OCI-LY1 (cell line): Measurements from ENCODE around the gene UIMC1.

ENCODE experiments used
- H2AFZ ChIP-seq: fragments of 200-600 bp; sonication (generic), shearing (Covaris generic); 2 replicates; pipeline ENCODE4 v1.6.0; 2014; ENCODE audit warnings: antibody characterized with exemption, mild to moderate bottlenecking, low read length
- H3F3A ChIP-seq: fragments of 200-600 bp; sonication (generic), shearing (Covaris generic); 2 replicates; pipeline ENCODE4 v1.6.0; 2014; ENCODE audit warnings: mild to moderate bottlenecking, antibody characterized with exemption, low read length, moderate library complexity; ENCODE audit not compliant: insufficient read depth
- H3K27ac ChIP-seq: fragments of 200-600 bp; sonication (generic); 2 replicates; pipeline ENCODE4 v1.5.1; 2014; ENCODE audit warnings: low read length, mixed run types, mild to moderate bottlenecking, low read depth; ENCODE audit not compliant: poor library complexity, severe bottlenecking
- H3K27me3 ChIP-seq: fragments of 200-600 bp; sonication (generic); 2 replicates; pipeline ENCODE4 v1.6.0; 2014; ENCODE audit warnings: antibody characterized with exemption, mild to moderate bottlenecking, low read length, moderate library complexity; ENCODE audit not compliant: insufficient read depth
- H3K36me3 ChIP-seq: fragments of 200-600 bp; sonication (generic); 2 replicates; pipeline ENCODE4 v1.6.1; 2014; ENCODE audit warnings: mild to moderate bottlenecking, antibody characterized with exemption, low read length, moderate library complexity, mixed read lengths; ENCODE audit not compliant: insufficient read depth
- H3K4me1 ChIP-seq: fragments of 200-600 bp; sonication (generic); 2 replicates; pipeline ENCODE4 v1.5.1; 2014; ENCODE audit warnings: mild to moderate bottlenecking, low read length, moderate library complexity; ENCODE audit not compliant: insufficient read depth, severe bottlenecking
- H3K4me2 ChIP-seq: fragments of 200-600 bp; sonication (generic), shearing (Covaris generic); 2 replicates; pipeline ENCODE4 v1.6.1; 2014; ENCODE audit warnings: low read length
- H3K4me3 ChIP-seq: fragments of 200-600 bp; sonication (generic); 2 replicates; pipeline ENCODE4 v1.5.1; 2014; ENCODE audit warnings: low read length, low read depth, mild to moderate bottlenecking, mixed read lengths; ENCODE audit not compliant: poor library complexity, severe bottlenecking
- H3K79me2 ChIP-seq: fragments of 200-600 bp; shearing (Covaris generic); 2 replicates; pipeline ENCODE4 v1.6.1; 2016; ENCODE audit warnings: mixed run types, low read length, mixed read lengths; ENCODE audit not compliant: insufficient read depth
- H3K9ac ChIP-seq: fragments of 200-600 bp; sonication (generic), shearing (Covaris generic); 2 replicates; pipeline ENCODE4 v1.6.1; 2014; ENCODE audit warnings: mild to moderate bottlenecking, low read length, mixed read lengths
- H3K9me2 ChIP-seq: fragments of 200-600 bp; sonication (generic), shearing (Covaris generic); 2 replicates; pipeline ENCODE4 v1.6.1; 2014; ENCODE audit warnings: low read depth, mild to moderate bottlenecking, low read length, mixed read lengths
- H3K9me3 ChIP-seq: fragments of 200-600 bp; shearing (Covaris generic); 2 replicates; pipeline ENCODE4 v1.6.1; 2014; ENCODE audit warnings: low read length, mixed read lengths
- H4K20me1 ChIP-seq: fragments of 200-600 bp; sonication (generic), shearing (Covaris generic); 2 replicates; pipeline ENCODE4 v1.6.0; 2016; ENCODE audit warnings: mild to moderate bottlenecking, low read length; ENCODE audit not compliant: insufficient read depth
- EZH2 ChIP-seq: fragments of 200-600 bp; sonication (generic), shearing (Covaris generic); IDR thresholded peaks from 2 replicates; pipeline ENCODE4 v1.8.0; 2017; ENCODE audit warnings: borderline replicate concordance, mixed run types, mild to moderate bottlenecking, antibody characterized with exemption, low read length, moderate library complexity, mixed read lengths
- TF ChIP-seq, protein P1 (sequence below): fragments of 200-600 bp; sonication (generic), shearing (Covaris generic); IDR thresholded peaks from 2 replicates; pipeline ENCODE4 v1.5.1; 2017; ENCODE audit warnings: mild to moderate bottlenecking, antibody characterized with exemption, low read length, moderate library complexity, mixed read lengths

Gene UIMC1

DNA sequence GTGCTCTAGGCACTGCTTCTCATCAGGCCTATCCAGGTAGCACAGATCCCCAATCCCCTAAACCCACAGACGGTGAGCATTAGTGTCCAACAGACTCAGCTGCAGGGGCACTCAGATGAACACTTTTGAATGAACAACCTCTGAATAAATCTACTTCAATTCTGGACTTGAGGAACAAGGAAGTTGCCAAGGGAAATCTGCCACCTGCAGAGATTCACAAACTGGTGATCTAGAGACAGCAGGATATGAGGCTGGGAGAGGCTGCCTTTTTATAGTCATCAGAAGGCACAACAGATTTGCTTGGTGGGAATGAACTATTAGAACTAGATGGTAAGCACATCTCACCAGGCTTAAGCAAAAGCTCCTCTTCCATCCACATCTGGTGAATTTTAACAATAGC is 100.5 kb downstream of the UIMC1 start:
- Histone ChIP-seq H3K79me2 (no peaks in the 10 kb centered on the region), H3K4me1 (no peaks in the 10 kb centered on the region), H3K27ac (no peak overlapping the region), H3K27me3 (no peaks in the 10 kb centered on the region), H3K36me3 (peaks cover 93% of the 10 kb centered on the region), H3K9me2 (no peaks in the 10 kb centered on the region), H3K4me2 (no peak overlapping the region), H2AFZ (no peak overlapping the region), H3K9ac (no peak overlapping the region), H3K9me3 (no peaks in the 10 kb centered on the region), H3F3A (no peaks in the 10 kb centered on the region), H3K4me3 (no peak overlapping the region), H4K20me1 (no peaks in the 10 kb centered on the region)
- TF ChIP-seq, protein P1, sequence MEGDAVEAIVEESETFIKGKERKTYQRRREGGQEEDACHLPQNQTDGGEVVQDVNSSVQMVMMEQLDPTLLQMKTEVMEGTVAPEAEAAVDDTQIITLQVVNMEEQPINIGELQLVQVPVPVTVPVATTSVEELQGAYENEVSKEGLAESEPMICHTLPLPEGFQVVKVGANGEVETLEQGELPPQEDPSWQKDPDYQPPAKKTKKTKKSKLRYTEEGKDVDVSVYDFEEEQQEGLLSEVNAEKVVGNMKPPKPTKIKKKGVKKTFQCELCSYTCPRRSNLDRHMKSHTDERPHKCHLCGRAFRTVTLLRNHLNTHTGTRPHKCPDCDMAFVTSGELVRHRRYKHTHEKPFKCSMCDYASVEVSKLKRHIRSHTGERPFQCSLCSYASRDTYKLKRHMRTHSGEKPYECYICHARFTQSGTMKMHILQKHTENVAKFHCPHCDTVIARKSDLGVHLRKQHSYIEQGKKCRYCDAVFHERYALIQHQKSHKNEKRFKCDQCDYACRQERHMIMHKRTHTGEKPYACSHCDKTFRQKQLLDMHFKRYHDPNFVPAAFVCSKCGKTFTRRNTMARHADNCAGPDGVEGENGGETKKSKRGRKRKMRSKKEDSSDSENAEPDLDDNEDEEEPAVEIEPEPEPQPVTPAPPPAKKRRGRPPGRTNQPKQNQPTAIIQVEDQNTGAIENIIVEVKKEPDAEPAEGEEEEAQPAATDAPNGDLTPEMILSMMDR, result no peak

DNA sequence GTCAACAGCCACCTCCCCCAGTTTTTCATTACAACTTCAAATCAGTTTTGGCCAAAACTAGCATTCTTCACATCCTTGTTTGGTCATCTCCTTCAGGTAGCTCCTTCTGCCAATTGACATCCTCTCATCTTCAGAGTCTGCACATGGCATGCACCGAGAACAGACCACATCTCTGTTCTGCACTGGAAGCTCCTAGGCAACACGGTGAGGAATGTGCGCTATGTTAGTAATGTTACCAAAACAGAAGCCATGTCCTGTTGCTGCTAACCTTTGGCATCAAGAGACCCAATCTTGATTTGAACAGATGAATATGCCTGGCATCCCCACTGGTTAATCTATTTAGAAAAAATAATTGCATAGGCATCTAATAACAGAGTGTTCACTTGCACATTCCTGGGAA is 102.3 kb downstream of the UIMC1 start:
- H4K20me1 ChIP-seq, result no peaks in the 10 kb centered on the region
- H3K36me3 ChIP-seq, result peaks cover 84% of the 10 kb centered on the region

DNA sequence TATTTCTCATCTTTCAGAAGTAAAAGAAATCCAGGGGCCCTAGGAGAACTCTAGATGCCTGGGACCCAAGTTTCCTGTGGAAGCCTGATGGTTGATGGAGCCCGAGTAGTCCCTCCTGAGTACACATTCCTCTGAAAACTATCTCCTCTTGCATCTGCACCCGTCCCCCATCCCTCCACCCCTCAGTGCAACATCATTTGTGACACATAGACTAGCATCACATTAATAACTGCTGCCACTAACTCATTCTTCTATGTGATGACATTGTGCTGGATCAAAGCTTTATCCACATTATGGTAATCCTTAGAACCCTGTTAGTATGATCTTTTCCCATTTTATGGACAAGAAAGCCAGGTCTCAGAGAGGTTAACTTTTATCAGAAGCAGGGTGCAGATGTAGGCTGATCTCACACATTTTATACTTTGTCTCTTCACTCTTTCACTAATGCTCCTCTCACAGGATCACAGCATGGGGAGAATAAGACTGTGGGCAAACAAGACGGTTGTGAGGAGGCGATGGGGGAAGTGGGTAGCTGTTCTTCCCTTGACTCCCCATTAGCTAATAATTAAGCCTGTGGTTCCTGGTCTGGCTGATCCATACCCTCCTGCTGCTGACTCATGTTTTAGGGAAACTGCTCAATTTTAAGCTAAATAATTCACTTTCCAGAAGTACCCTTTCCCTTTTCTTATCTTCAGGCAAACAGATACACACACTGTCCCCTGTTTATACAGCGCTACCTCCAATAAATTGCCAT is 103.5 kb downstream of the UIMC1 start:
- Histone ChIP-seq H3K36me3 (peaks cover 72% of the 10 kb centered on the region), H3F3A (no peaks in the 10 kb centered on the region), H3K4me2 (no peak overlapping the region), H4K20me1 (no peaks in the 10 kb centered on the region), H3K9me2 (no peaks in the 10 kb centered on the region), H3K27ac (no peak overlapping the region), H3K79me2 (no peaks in the 10 kb centered on the region), H3K27me3 (no peaks in the 10 kb centered on the region), H2AFZ (no peak overlapping the region), H3K4me3 (no peak overlapping the region), H3K4me1 (no peaks in the 10 kb centered on the region), H3K9ac (no peak overlapping the region), H3K9me3 (no peaks in the 10 kb centered on the region)
- no peak for TF ChIP-seq EZH2
- TF ChIP-seq, protein P1, result no peak

More for the DNA sequence above, 102.3 kb downstream of the UIMC1 start:
- no peak overlapping the region for H3K4me2 ChIP-seq
- no peaks in the 10 kb centered on the region for H3K4me1 ChIP-seq
- H2AFZ ChIP-seq, result no peak overlapping the region
- no peaks in the 10 kb centered on the region for H3K27me3 ChIP-seq
- no peaks in the 10 kb centered on the region for H3K9me2 ChIP-seq
- H3K9me3 ChIP-seq, result no peaks in the 10 kb centered on the region
- no peaks in the 10 kb centered on the region for H3K79me2 ChIP-seq
- H3K9ac ChIP-seq, result no peak overlapping the region
- no peak overlapping the region for H3K27ac ChIP-seq
- no peak for TF ChIP-seq EZH2
- TF ChIP-seq, protein P1, result no peak
- H3F3A ChIP-seq, result no peaks in the 10 kb centered on the region
- no peak overlapping the region for H3K4me3 ChIP-seq
